Activated CD8-positive, alpha-beta T cell treated with anti-CD3 and anti-CD28 coated beads, Interleukin-2, amount 10 ng/mL, durations not matched to agents 7 days and 5 days (primary cell): ENCODE data around the gene POLG2. TPM values are rescaled to one million over a fixed set of nuclear protein-coding genes. Genes with fewer than 3 reads are reported as not detected.
"Not testable (repeated sequence)": the region's sequence is repeated elsewhere in the genome, so short reads cannot be mapped to it uniquely, and the experiment has no call there.

ENCODE experiments used
- ATAC-seq: fragments of 150-1000 bp; cut with Tn5 transposase; one replicate; pipeline ENCODE4 v1.10.0; 2021; ENCODE audit warnings: moderate library complexity
- CTCF ChIA-PET: fragments of 350-600 bp; sonication (Branson Sonifier 250); formaldehyde crosslinking; loops from one replicate; lab custom pipeline; 2021; ENCODE audit warnings: antibody characterized with exemption; lab: Charles Lee
- POLR2A ChIA-PET: fragments of 350-600 bp; sonication (Branson Sonifier 250); formaldehyde crosslinking; loops from one replicate; lab custom pipeline; 2021; ENCODE audit warnings: antibody characterized with exemption; lab: Charles Lee
- DNase-seq: peaks from one replicate; pipeline ENCODE4 v3.0.0-alpha.2; 2020
- H3K27ac Mint-ChIP-seq: one replicate; pipeline ENCODE4 v1.8.0; 2021; ENCODE audit warnings: mild to moderate bottlenecking, mixed read lengths
- H3K27me3 Mint-ChIP-seq: one replicate; pipeline ENCODE4 v1.8.0; 2021; ENCODE audit warnings: low read depth, mixed read lengths
- H3K36me3 Mint-ChIP-seq: one replicate; pipeline ENCODE4 v1.8.0; 2021; ENCODE audit warnings: low read depth, mixed read lengths
- H3K4me1 Mint-ChIP-seq: one replicate; pipeline ENCODE4 v1.8.0; 2021; ENCODE audit warnings: low read depth, mixed read lengths
- H3K4me3 Mint-ChIP-seq: one replicate; pipeline ENCODE4 v1.8.0; 2021; ENCODE audit warnings: mild to moderate bottlenecking, mixed read lengths
- H3K9me3 Mint-ChIP-seq: one replicate; pipeline ENCODE4 v1.8.0; 2022; ENCODE audit warnings: mixed read lengths; ENCODE audit not compliant: insufficient read depth
- total RNA-seq, 2 experiments: library from RNA; stranded (reverse); gene quantifications; one replicate each; pipeline ENCODE4 v1.2.3, GENCODE V29; 2021

POLG2 gene
- total RNA-seq, 2 experiments from 2014 or later: 31.3 to 33.7 TPM

GRCh38 chr17:64499805-64500486 lies 3.1 kb upstream of the POLG2 start:
- peaks cover 78% of the 10 kb centered on the region for H3K36me3 Mint-ChIP-seq
- ATAC-seq (no peak), DNase-seq (no peak)
- no peaks in the 10 kb centered on the region for H3K9me3 Mint-ChIP-seq
- POLR2A ChIA-PET: interaction anchor here (0.6 to 3.9 kb wide), 7 partner anchors 6 to 236 kb away, joined by 3 to 151 read pairs (median 3); partner anchors contain the start of genes CEP95 and DDX5
- CTCF ChIA-PET: interaction anchor here (1.5 to 12.0 kb wide), 2 partner anchors 9 to 75 kb away, joined by 6 to 492 read pairs; no protein-coding TSS in a partner anchor
- H3K4me1 Mint-ChIP-seq: peaks cover 82% of the 10 kb centered on the region
- H3K4me3 Mint-ChIP-seq: no peak overlapping the region
- H3K27me3 Mint-ChIP-seq: no peaks in the 10 kb centered on the region
- H3K27ac Mint-ChIP-seq: peak overlapping the region; percentile 18

- H3K4me3 Mint-ChIP-seq: no peak overlapping the region
- DNase-seq: no peak
- peak overlapping the region; percentile 32 for H3K27ac Mint-ChIP-seq
Observed at GRCh38 chr17:64498308-64499203, 1.7 kb upstream of the POLG2 start.

GRCh38 chr17:64497565-64498035 lies 746 bp upstream of the POLG2 start:
- Mint-ChIP-seq H3K9me3 (no peaks in the 10 kb centered on the region), H3K36me3 (peaks cover 67% of the 10 kb centered on the region), H3K4me1 (peaks cover 80% of the 10 kb centered on the region), H3K27ac (peak overlapping the region; percentile 98), H3K4me3 (peak overlapping the region; percentile 94), H3K27me3 (no peaks in the 10 kb centered on the region)
- ChIA-PET POLR2A (interaction anchor here (0.7 to 3.9 kb wide), 11 partner anchors 9 to 477 kb away, joined by 3 to 151 read pairs (median 4); partner anchors contain the start of genes CEP95, DDX5 and ICAM2), CTCF (interaction anchor here (0.7 to 12.0 kb wide), 10 partner anchors 9 to 242 kb away, joined by 3 to 492 read pairs (median 6); partner anchors contain the start of genes CEP95 and DDX5)
- ATAC-seq (no peak), DNase-seq (no peak)

More at GRCh38 chr17:64498308-64499203, 1.7 kb upstream of the POLG2 start:
- CTCF ChIA-PET: interaction anchor here (1.8 to 12.0 kb wide), 5 partner anchors 8 to 238 kb away, joined by 4 to 492 read pairs (median 10); partner anchors contain the start of genes CEP95 and DDX5
- Mint-ChIP-seq H3K4me1 (peaks cover 83% of the 10 kb centered on the region), H3K27me3 (no peaks in the 10 kb centered on the region), H3K9me3 (no peaks in the 10 kb centered on the region), H3K36me3 (peaks cover 73% of the 10 kb centered on the region)
- ATAC-seq: no peak
- POLR2A ChIA-PET: interaction anchor here (1.1 to 3.9 kb wide), 5 partner anchors 8 to 160 kb away, joined by 3 to 151 read pairs (median 16); partner anchors contain the start of genes CEP95 and DDX5

GRCh38 chr17:64496348-64496785 lies 487 bp downstream of the POLG2 start:
- no peaks in the 10 kb centered on the region for H3K27me3 Mint-ChIP-seq
- peak overlapping the region; percentile 98 for H3K27ac Mint-ChIP-seq
- no peak for ATAC-seq
- ChIA-PET POLR2A (interaction anchor here (0.6 to 3.9 kb wide), 13 partner anchors 10 to 154 kb away, joined by 3 to 151 read pairs (median 5); partner anchors contain the start of genes CEP95 and DDX5), CTCF (interaction anchor here (0.6 to 12.0 kb wide), 15 partner anchors 8 to 240 kb away, joined by 3 to 492 read pairs (median 5); partner anchors contain the start of genes CEP95 and DDX5)
- peaks cover 62% of the 10 kb centered on the region for H3K36me3 Mint-ChIP-seq
- H3K9me3 Mint-ChIP-seq: no peaks in the 10 kb centered on the region
- peak overlapping the region; percentile 94 for H3K4me3 Mint-ChIP-seq
- peaks cover 73% of the 10 kb centered on the region for H3K4me1 Mint-ChIP-seq
- no peak for DNase-seq

GRCh38 chr17:64495300-64495699 lies 1.6 kb downstream of the POLG2 start:
- ChIA-PET CTCF (interaction anchor here (0.6 to 12.0 kb wide), 4 partner anchors 9 to 154 kb away, joined by 3 to 492 read pairs (median 35); partner anchors contain the start of genes CEP95 and DDX5), POLR2A (interaction anchor here (5.2 kb wide), 1 partner anchor 10 kb away, joined by 56 read pairs; the partner anchor contains the start of genes CEP95 and DDX5)
- H3K9me3 Mint-ChIP-seq, DNase-seq, ATAC-seq, H3K27ac Mint-ChIP-seq, H3K27me3 Mint-ChIP-seq: not testable (repeated sequence)
- Mint-ChIP-seq H3K4me3 (peak overlapping the region; percentile 94), H3K36me3 (peaks cover 60% of the 10 kb centered on the region), H3K4me1 (peaks cover 65% of the 10 kb centered on the region)

- peaks cover 51% of the 10 kb centered on the region for H3K36me3 Mint-ChIP-seq
- H3K4me3 Mint-ChIP-seq: no peak overlapping the region
- no peak overlapping the region for H3K27ac Mint-ChIP-seq
- no peaks in the 10 kb centered on the region for H3K9me3 Mint-ChIP-seq
- ATAC-seq: no peak
- peaks cover 54% of the 10 kb centered on the region for H3K4me1 Mint-ChIP-seq
- CTCF ChIA-PET: interaction anchor here (1.1 to 12.0 kb wide), 2 partner anchors 69 to 155 kb away, joined by 3 to 492 read pairs; no protein-coding TSS in a partner anchor
- DNase-seq: no peak
- no peaks in the 10 kb centered on the region for H3K27me3 Mint-ChIP-seq
- POLR2A ChIA-PET: interaction anchor here (5.2 kb wide), 1 partner anchor 12 kb away, joined by 56 read pairs; the partner anchor contains the start of genes CEP95 and DDX5
Observed at GRCh38 chr17:64494121-64494520, 2.7 kb downstream of the POLG2 start.

GRCh38 chr17:64492481-64493109 lies 4.3 kb downstream of the POLG2 start:
- no peak overlapping the region for H3K4me3 Mint-ChIP-seq
- H3K4me1 Mint-ChIP-seq: peaks cover 41% of the 10 kb centered on the region
- ATAC-seq (no peak), DNase-seq (peak; percentile 48)
- no peaks in the 10 kb centered on the region for H3K27me3 Mint-ChIP-seq
- peaks cover 43% of the 10 kb centered on the region for H3K36me3 Mint-ChIP-seq
- peak overlapping the region; percentile 49 for H3K27ac Mint-ChIP-seq
- no peaks in the 10 kb centered on the region for H3K9me3 Mint-ChIP-seq
- ChIA-PET CTCF (interaction anchor here (0.7 to 12.0 kb wide), 22 partner anchors 12 to 244 kb away, joined by 3 to 492 read pairs (median 4); partner anchors contain the start of genes CEP95, DDX5 and MILR1), POLR2A (interaction anchor here (1.1 to 5.2 kb wide), 3 partner anchors 9 to 347 kb away, joined by 3 to 56 read pairs (median 9); partner anchors contain the start of genes CEP95 and DDX5)

- CTCF ChIA-PET: interaction anchor here (0.8 to 12.0 kb wide), 26 partner anchors 12 to 245 kb away, joined by 3 to 492 read pairs (median 5); partner anchors contain the start of genes CEP95, DDX5 and MILR1
- H3K4me3 Mint-ChIP-seq: no peak overlapping the region
- H3K36me3 Mint-ChIP-seq: peaks cover 44% of the 10 kb centered on the region
- peaks cover 38% of the 10 kb centered on the region for H3K4me1 Mint-ChIP-seq
- DNase-seq (no peak), ATAC-seq (no peak)
- H3K9me3 Mint-ChIP-seq: no peaks in the 10 kb centered on the region
- POLR2A ChIA-PET: interaction anchor here (0.8 to 5.2 kb wide), 3 partner anchors 10 to 70 kb away, joined by 3 to 56 read pairs (median 9); partner anchors contain the start of genes CEP95 and DDX5
- H3K27ac Mint-ChIP-seq: no peak overlapping the region
- H3K27me3 Mint-ChIP-seq: no peaks in the 10 kb centered on the region
Observed at GRCh38 chr17:64491994-64492393, 4.9 kb downstream of the POLG2 start.

- CTCF ChIA-PET: interaction anchor here (0.6 to 12.0 kb wide), 39 partner anchors 9 to 200 kb away, joined by 3 to 492 read pairs (median 4); partner anchors contain the start of genes CEP95, DDX5 and MILR1
- no peak overlapping the region for H3K27ac Mint-ChIP-seq
Observed at GRCh38 chr17:64491034-64491860, 5.6 kb downstream of the POLG2 start.

More at GRCh38 chr17:64491034-64491860, 5.6 kb downstream of the POLG2 start:
- Mint-ChIP-seq H3K27me3 (no peaks in the 10 kb centered on the region), H3K4me3 (no peak overlapping the region), H3K36me3 (peaks cover 42% of the 10 kb centered on the region), H3K9me3 (no peaks in the 10 kb centered on the region), H3K4me1 (peaks cover 38% of the 10 kb centered on the region)
- DNase-seq (peak; percentile 78), ATAC-seq (peak; percentile 73)
- POLR2A ChIA-PET: interaction anchor here (0.8 to 5.2 kb wide), 4 partner anchors 11 to 72 kb away, joined by 3 to 56 read pairs (median 6); partner anchors contain the start of genes CEP95 and DDX5
